ENCODE measurements around the gene IRX2.

Gene IRX2

GRCh38 chr5:2719332-2719731, 32.1 kb downstream of the IRX2 start:
- no peak overlapping the region for H3K4me3 Mint-ChIP-seq
- H3K27ac Mint-ChIP-seq, result no peak overlapping the region
- H3K4me1 Mint-ChIP-seq, result no peaks in the 10 kb centered on the region
- no peaks in the 10 kb centered on the region for H3K36me3 Mint-ChIP-seq
- peaks cover 4% of the 10 kb centered on the region for H3K9me3 Mint-ChIP-seq
- ATAC-seq, result no peak
- H3K27me3 Mint-ChIP-seq, result no peaks in the 10 kb centered on the region

- H3K36me3 Mint-ChIP-seq, result no peaks in the 10 kb centered on the region
- no peak for ATAC-seq
- H3K4me3 Mint-ChIP-seq, result no peak overlapping the region
- no peaks in the 10 kb centered on the region for H3K27me3 Mint-ChIP-seq
- H3K9me3 Mint-ChIP-seq, result peaks cover 4% of the 10 kb centered on the region
- no peaks in the 10 kb centered on the region for H3K4me1 Mint-ChIP-seq
- H3K27ac Mint-ChIP-seq, result no peak overlapping the region
Measured at GRCh38 chr5:2718115-2718514, 33.4 kb downstream of the IRX2 start.

- Mint-ChIP-seq H3K4me3 (no peak overlapping the region), H3K9me3 (peaks cover 4% of the 10 kb centered on the region), H3K36me3 (no peaks in the 10 kb centered on the region), H3K27me3 (no peaks in the 10 kb centered on the region), H3K4me1 (no peaks in the 10 kb centered on the region), H3K27ac (no peak overlapping the region)
- ATAC-seq, result no peak
Measured at GRCh38 chr5:2715856-2716255, 35.6 kb downstream of the IRX2 start.

- no peak for ATAC-seq
- Mint-ChIP-seq H3K36me3 (no peaks in the 10 kb centered on the region), H3K27ac (no peak overlapping the region), H3K27me3 (no peaks in the 10 kb centered on the region), H3K4me3 (no peak overlapping the region), H3K9me3 (peaks cover 4% of the 10 kb centered on the region), H3K4me1 (no peaks in the 10 kb centered on the region)
Measured at GRCh38 chr5:2714805-2715204, 36.7 kb downstream of the IRX2 start.

- no peaks in the 10 kb centered on the region for H3K36me3 Mint-ChIP-seq
- no peak overlapping the region for H3K4me3 Mint-ChIP-seq
- H3K4me1 Mint-ChIP-seq, result no peaks in the 10 kb centered on the region
- peaks cover 4% of the 10 kb centered on the region for H3K9me3 Mint-ChIP-seq
- H3K27ac Mint-ChIP-seq, result no peak overlapping the region
- no peak for ATAC-seq
- H3K27me3 Mint-ChIP-seq, result no peaks in the 10 kb centered on the region
Measured at GRCh38 chr5:2714026-2714425, 37.5 kb downstream of the IRX2 start.

- H3K27me3 Mint-ChIP-seq, result no peaks in the 10 kb centered on the region
- H3K36me3 Mint-ChIP-seq, result no peaks in the 10 kb centered on the region
- H3K4me1 Mint-ChIP-seq, result no peaks in the 10 kb centered on the region
- no peak overlapping the region for H3K4me3 Mint-ChIP-seq
- peaks cover 6% of the 10 kb centered on the region for H3K9me3 Mint-ChIP-seq
- no peak overlapping the region for H3K27ac Mint-ChIP-seq
- no peak for ATAC-seq
Measured at GRCh38 chr5:2711446-2712425, 39.7 kb downstream of the IRX2 start.

GRCh38 chr5:2710910-2711309, 40.6 kb downstream of the IRX2 start:
- Mint-ChIP-seq H3K4me3 (no peak overlapping the region), H3K9me3 (peaks cover 6% of the 10 kb centered on the region), H3K27ac (no peak overlapping the region), H3K27me3 (no peaks in the 10 kb centered on the region), H3K4me1 (no peaks in the 10 kb centered on the region), H3K36me3 (no peaks in the 10 kb centered on the region)
- no peak for ATAC-seq

GRCh38 chr5:2709976-2710689, 41.3 kb downstream of the IRX2 start:
- no peaks in the 10 kb centered on the region for H3K36me3 Mint-ChIP-seq
- no peak overlapping the region for H3K27ac Mint-ChIP-seq
- ATAC-seq, result no peak
- no peaks in the 10 kb centered on the region for H3K4me1 Mint-ChIP-seq
- H3K9me3 Mint-ChIP-seq, result peaks cover 10% of the 10 kb centered on the region
- H3K27me3 Mint-ChIP-seq, result no peaks in the 10 kb centered on the region
- H3K4me3 Mint-ChIP-seq, result no peak overlapping the region

GRCh38 chr5:2708751-2709150, 42.7 kb downstream of the IRX2 start:
- Mint-ChIP-seq H3K27me3 (no peaks in the 10 kb centered on the region), H3K4me1 (no peaks in the 10 kb centered on the region), H3K36me3 (no peaks in the 10 kb centered on the region), H3K27ac (no peak overlapping the region), H3K9me3 (peaks cover 10% of the 10 kb centered on the region), H3K4me3 (no peak overlapping the region)
- ATAC-seq, result no peak

- no peaks in the 10 kb centered on the region for H3K4me1 Mint-ChIP-seq
- H3K27me3 Mint-ChIP-seq, result no peaks in the 10 kb centered on the region
- H3K4me3 Mint-ChIP-seq, result no peak overlapping the region
- no peaks in the 10 kb centered on the region for H3K36me3 Mint-ChIP-seq
- no peak overlapping the region for H3K27ac Mint-ChIP-seq
- no peak for ATAC-seq
- peaks cover 10% of the 10 kb centered on the region for H3K9me3 Mint-ChIP-seq
Measured at GRCh38 chr5:2708132-2708531, 43.3 kb downstream of the IRX2 start.

GRCh38 chr5:2705861-2706260, 45.6 kb downstream of the IRX2 start:
- Mint-ChIP-seq H3K4me3 (no peak overlapping the region), H3K36me3 (no peaks in the 10 kb centered on the region), H3K27me3 (no peaks in the 10 kb centered on the region), H3K9me3 (peaks cover 10% of the 10 kb centered on the region), H3K4me1 (no peaks in the 10 kb centered on the region), H3K27ac (no peak overlapping the region)
- ATAC-seq, result no peak

- no peaks in the 10 kb centered on the region for H3K4me1 Mint-ChIP-seq
- no peak for ATAC-seq
- H3K36me3 Mint-ChIP-seq, result no peaks in the 10 kb centered on the region
- H3K27ac Mint-ChIP-seq, result no peak overlapping the region
- no peaks in the 10 kb centered on the region for H3K27me3 Mint-ChIP-seq
- no peak overlapping the region for H3K4me3 Mint-ChIP-seq
- H3K9me3 Mint-ChIP-seq, result peaks cover 10% of the 10 kb centered on the region
Measured at GRCh38 chr5:2704806-2705645, 46.5 kb downstream of the IRX2 start.

- Mint-ChIP-seq H3K36me3 (no peaks in the 10 kb centered on the region), H3K4me3 (no peak overlapping the region), H3K9me3 (peaks cover 10% of the 10 kb centered on the region), H3K4me1 (no peaks in the 10 kb centered on the region), H3K27ac (no peak overlapping the region), H3K27me3 (no peaks in the 10 kb centered on the region)
- no peak for ATAC-seq
Measured at GRCh38 chr5:2704111-2704510, 47.4 kb downstream of the IRX2 start.

GRCh38 chr5:2703615-2704014, 47.9 kb downstream of the IRX2 start:
- no peak for ATAC-seq

GRCh38 chr5:2703041-2703440, 48.4 kb downstream of the IRX2 start:
- Mint-ChIP-seq H3K4me3 (no peak overlapping the region), H3K36me3 (no peaks in the 10 kb centered on the region), H3K27ac (no peak overlapping the region), H3K27me3 (no peaks in the 10 kb centered on the region), H3K4me1 (no peaks in the 10 kb centered on the region), H3K9me3 (peaks cover 10% of the 10 kb centered on the region)
- no peak for ATAC-seq

More at GRCh38 chr5:2703615-2704014, 47.9 kb downstream of the IRX2 start:
- Mint-ChIP-seq H3K27ac (no peak overlapping the region), H3K9me3 (peaks cover 10% of the 10 kb centered on the region), H3K27me3 (no peaks in the 10 kb centered on the region), H3K36me3 (no peaks in the 10 kb centered on the region), H3K4me3 (no peak overlapping the region), H3K4me1 (no peaks in the 10 kb centered on the region)
